ENCODE measurements around the gene PLAGL1. TPM values are rescaled to one million over a fixed set of nuclear protein-coding genes. Genes with fewer than 3 reads are reported as not detected.
"Not testable (repeated sequence)": the region's sequence is repeated elsewhere in the genome, so short reads cannot be mapped to it uniquely, and the experiment has no call there.

Gene PLAGL1
- total RNA-seq, 2 experiments from 2014 or later, result 13.4 to 16.3 TPM

DNA sequence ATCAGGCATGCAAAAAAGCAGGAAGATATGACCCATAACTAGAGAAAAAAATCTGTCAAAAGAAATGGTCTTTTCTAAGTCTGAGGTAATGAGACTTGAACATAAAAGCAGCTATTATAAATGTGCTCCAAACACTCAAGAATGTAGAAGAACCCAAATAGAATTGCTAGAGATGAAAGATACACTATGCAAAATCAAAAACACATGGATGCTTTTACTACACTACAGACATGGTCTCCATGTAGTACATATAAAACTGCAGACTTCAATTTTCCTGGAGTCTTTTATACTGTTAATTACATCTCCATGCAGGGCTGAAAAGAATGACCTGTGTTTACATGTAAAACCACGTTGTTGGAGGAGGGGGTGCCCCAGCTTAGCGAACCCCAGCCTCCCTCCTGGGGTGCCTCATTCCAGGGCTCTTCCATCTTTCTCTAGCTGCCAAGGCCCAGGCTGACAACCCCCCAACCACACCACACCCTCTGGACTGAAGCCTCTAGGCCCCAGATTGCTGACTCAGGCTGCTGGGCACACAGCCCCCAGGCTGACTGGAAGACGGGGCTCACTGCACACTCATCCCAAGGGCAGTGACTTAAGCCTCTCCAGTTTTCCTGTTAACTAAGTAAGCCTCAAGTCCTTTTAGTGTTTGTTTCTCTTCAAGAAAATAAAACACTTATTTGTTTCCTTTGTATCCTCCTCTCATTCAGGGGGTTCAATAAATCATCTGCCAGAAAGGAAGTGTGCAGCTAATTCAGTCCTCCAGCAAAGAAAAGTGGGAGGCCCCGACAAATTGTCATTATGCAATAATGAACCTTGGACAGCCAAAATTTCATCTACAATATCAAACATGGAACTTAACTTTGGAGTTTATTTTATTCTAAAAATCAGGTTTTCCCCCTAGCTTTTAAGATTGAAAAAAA is 26.0 kb upstream of the PLAGL1 start:
- no peak overlapping the region for H3K27ac Mint-ChIP-seq
- no peak overlapping the region for H3K4me3 Mint-ChIP-seq
- peaks cover 11% of the 10 kb centered on the region for H3K4me1 Mint-ChIP-seq (ENCODE audit: low read depth)
- CTCF ChIA-PET, result interaction anchor here (0.9 kb wide), 1 partner anchor 21 kb away, joined by 4 read pairs; no protein-coding TSS in a partner anchor
- DNase-seq, result no peak
- no peaks in the 10 kb centered on the region for H3K27me3 Mint-ChIP-seq
- H3K36me3 Mint-ChIP-seq, result no peaks in the 10 kb centered on the region
- POLR2A ChIA-PET, result interaction anchor here (0.5 kb wide), 1 partner anchor 435 kb away, joined by 3 read pairs; no protein-coding TSS in a partner anchor
- H3K9me3 Mint-ChIP-seq, result no peaks in the 10 kb centered on the region
- intact Hi-C loops (cut with micrococcal nuclease), result no loop called here

DNA sequence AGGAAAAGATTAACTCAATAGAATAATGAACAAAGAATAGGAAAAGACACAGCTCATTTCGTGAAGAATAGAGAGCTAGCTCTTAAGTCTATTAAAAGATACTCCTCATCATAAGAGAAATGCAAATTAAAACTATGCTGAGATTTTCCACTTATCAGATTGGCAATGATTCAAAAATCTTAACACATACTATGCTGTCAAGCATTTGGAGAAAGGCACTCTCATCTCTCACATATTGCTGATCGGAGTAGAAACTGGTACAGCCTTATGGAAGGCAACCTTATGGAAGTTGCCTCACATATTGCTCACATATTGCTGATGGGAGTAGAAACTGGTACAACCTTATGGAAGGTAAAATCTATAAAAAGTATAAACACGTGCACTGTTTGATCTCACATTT is 21.4 kb upstream of the PLAGL1 start:
- Mint-ChIP-seq H3K9me3 (no peaks in the 10 kb centered on the region), H3K27ac (no peak overlapping the region), H3K36me3 (no peaks in the 10 kb centered on the region), H3K27me3 (no peaks in the 10 kb centered on the region), H3K4me1 (ENCODE audit: low read depth) (no peaks in the 10 kb centered on the region), H3K4me3 (no peak overlapping the region)
- ChIA-PET CTCF (interaction anchor here (1.1 kb wide), 1 partner anchor 16 kb away, joined by 6 read pairs; no protein-coding TSS in a partner anchor), POLR2A (no interaction called here)
- intact Hi-C loops (cut with micrococcal nuclease), result no loop called here
- DNase-seq, result no peak

DNA sequence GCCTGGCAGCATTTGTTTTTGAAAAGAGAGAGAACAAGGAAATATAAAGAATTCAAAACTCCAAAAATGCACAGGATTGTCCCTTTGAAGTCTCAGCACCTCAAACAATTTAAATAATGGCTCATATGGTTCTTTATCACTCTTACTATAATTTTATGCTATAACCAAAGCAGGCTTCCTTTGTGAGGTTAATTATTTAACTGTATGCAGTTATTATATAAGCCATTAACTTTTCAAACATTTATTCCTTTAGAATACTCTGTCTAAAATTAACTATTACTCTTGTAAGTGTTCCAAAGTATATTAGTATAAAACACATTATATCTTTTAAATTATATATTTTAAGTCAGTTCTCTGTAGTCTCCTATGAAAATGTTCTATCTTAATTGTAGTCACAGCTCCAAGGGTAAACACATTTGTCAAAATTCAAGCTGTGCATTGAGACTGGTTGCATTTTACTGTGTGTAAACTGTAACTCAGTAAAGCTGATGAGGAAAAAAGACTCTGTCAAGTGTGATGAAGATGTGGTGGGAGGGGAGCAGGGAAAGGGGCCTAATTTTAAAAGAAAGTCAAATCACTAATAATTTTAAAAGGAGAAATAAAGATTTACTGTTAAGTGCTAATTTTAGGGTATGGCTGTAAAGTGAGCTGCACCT is 20.0 kb upstream of the PLAGL1 start:
- Mint-ChIP-seq H3K4me1 (ENCODE audit: low read depth) (no peaks in the 10 kb centered on the region), H3K9me3 (no peaks in the 10 kb centered on the region), H3K27ac (no peak overlapping the region), H3K27me3 (no peaks in the 10 kb centered on the region), H3K36me3 (no peaks in the 10 kb centered on the region), H3K4me3 (no peak overlapping the region)
- DNase-seq, result no peak
- ChIA-PET POLR2A (no interaction called here), CTCF (no interaction called here)
- intact Hi-C loops (cut with micrococcal nuclease), result no loop called here

DNA sequence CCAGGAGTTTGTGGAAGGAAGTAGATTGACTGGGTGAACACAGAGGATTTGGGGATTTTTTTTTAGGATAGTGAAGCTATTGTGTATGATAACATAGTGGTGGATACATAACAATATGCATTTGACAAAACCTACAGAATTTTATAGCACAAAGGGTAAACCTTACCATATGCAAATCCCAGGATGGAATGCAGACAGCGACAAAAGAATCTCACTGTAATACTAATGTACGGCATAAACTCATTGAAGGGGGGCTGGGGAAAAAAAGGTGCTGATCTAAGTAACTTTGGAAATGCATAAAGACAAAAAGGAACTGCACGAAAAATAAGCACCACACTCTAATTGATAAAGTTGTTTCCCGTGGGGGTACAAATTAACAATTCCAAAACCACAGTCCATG is 15.2 kb upstream of the PLAGL1 start:
- H3K4me3 Mint-ChIP-seq, result no peak overlapping the region
- no peaks in the 10 kb centered on the region for H3K27me3 Mint-ChIP-seq
- H3K9me3 Mint-ChIP-seq, result no peaks in the 10 kb centered on the region
- POLR2A ChIA-PET, result no interaction called here
- H3K36me3 Mint-ChIP-seq, result no peaks in the 10 kb centered on the region
- no peak for DNase-seq
- intact Hi-C loops (cut with micrococcal nuclease), result no loop called here
- CTCF ChIA-PET, result interaction anchor here (3.6 kb wide), 1 partner anchor 10 kb away, joined by 16 read pairs; no protein-coding TSS in a partner anchor
- no peaks in the 10 kb centered on the region for H3K4me1 Mint-ChIP-seq (ENCODE audit: low read depth)
- no peak overlapping the region for H3K27ac Mint-ChIP-seq

DNA sequence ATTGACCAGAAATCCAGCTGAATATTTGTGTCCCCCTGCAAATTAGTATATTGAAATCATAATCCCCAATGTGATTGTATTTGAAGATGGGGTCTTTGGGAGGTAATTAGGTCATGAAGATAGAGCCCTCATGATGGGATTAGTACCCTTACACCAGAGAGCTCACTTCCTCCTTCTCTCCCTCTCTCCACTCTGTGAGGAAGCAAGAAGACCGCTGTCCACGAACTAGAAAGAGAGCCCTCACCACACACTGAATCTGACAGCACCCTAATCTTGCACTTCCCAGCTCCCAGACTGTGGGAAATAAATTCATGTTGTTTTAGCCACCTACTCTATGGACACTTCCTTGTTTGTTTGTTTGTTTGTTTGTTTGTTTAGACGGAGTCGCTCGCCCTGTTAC is 11.9 kb upstream of the PLAGL1 start:
- Mint-ChIP-seq H3K27ac (no peak overlapping the region), H3K27me3 (no peaks in the 10 kb centered on the region), H3K36me3 (no peaks in the 10 kb centered on the region), H3K9me3 (no peaks in the 10 kb centered on the region), H3K4me3 (no peak overlapping the region), H3K4me1 (ENCODE audit: low read depth) (no peaks in the 10 kb centered on the region)
- ChIA-PET CTCF (interaction anchor here (0.7 to 0.9 kb wide), 3 partner anchors 80 to 445 kb away, joined by 3 to 4 read pairs (median 4); no protein-coding TSS in a partner anchor), POLR2A (no interaction called here)
- intact Hi-C loops (cut with micrococcal nuclease), result no loop called here
- DNase-seq, result no peak

DNA sequence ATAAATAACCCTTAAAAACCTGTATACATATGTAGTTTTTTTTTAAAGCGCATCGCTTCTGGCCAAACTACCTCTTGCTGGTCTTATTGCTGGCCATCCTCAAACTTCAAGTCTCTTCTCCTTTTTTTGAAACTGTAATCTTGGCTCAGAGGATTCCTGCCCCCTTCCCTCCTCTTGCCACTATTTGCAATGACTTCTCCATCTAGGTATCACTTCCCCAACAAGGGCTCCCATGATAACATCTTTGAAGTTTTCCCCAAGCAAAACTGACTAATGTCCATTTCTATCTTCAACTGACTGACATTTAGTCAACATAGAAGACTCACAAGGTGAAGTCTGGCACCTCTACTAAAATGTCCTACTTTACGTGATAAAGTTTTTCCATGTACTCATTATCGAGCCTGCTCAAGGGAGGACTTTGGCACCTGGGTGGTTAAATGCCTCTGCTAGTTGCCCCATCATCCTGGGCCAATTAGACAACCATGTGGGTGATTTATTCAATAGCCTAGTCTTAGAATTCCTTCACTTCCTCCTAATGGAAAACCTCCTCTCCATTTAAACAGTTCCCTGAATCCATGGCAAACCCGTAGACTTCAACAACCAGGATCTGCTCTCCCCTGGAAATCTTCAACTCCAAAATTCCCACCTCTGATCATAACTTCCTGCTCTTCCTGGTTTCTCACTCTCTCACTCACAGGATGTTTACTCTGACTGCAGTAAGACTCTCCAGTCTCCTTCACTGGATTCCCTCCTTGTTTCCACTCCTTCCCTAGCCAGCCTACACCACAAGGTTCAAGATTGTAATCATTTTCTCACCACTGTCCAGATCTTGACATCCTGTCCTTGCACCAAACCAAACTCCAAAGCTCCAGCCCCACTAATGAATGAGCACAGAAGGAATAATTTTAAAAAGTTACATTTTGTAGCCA is 9.4 kb upstream of the PLAGL1 start:
- Mint-ChIP-seq H3K27ac (no peak overlapping the region), H3K4me3 (no peak overlapping the region)
- POLR2A ChIA-PET, result no interaction called here

DNA sequence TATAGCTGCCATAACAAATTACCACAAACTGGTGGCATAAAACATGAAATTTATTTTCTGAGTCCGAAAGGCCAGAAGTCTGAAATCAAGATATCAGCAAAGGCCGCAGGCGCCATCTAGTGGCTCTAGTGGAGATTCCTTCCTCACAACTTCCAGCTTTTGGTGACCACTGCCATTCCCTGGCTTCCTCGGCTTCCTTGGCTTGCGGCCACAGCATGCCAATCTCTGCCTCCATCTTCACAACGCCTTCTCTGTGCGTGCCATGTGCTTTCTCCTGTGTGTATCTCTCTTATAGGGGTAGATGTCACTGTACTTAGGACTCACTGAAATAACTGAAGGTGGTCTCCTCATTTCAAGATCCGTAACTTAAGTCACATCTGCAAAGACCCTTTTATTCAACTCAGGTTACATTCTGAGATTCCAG is 5.4 kb upstream of the PLAGL1 start:
- peaks cover 7% of the 10 kb centered on the region for H3K27me3 Mint-ChIP-seq
- DNase-seq, result peak; percentile 71
- no peaks in the 10 kb centered on the region for H3K9me3 Mint-ChIP-seq
- H3K4me1 Mint-ChIP-seq (ENCODE audit: low read depth), result peaks cover 3% of the 10 kb centered on the region
- ChIA-PET POLR2A (interaction anchor here (0.7 kb wide), 1 partner anchor 438 kb away, joined by 4 read pairs; no protein-coding TSS in a partner anchor), CTCF (interaction anchor here (0.6 to 5.4 kb wide), 41 partner anchors 9 to 1541 kb away, joined by 3 to 121 read pairs (median 3); partner anchors contain the start of gene LTV1)
- no peak overlapping the region for H3K27ac Mint-ChIP-seq
- intact Hi-C loops (cut with micrococcal nuclease), result loop anchor here (1.0 to 5.0 kb wide), 4 partner anchors 73 to 501 kb away; partner anchors contain the start of gene FUCA2
- H3K4me3 Mint-ChIP-seq, result no peak overlapping the region
- peaks cover 1% of the 10 kb centered on the region for H3K36me3 Mint-ChIP-seq

More for the DNA sequence above, 9.4 kb upstream of the PLAGL1 start:
- H3K27me3 Mint-ChIP-seq, result peaks cover 2% of the 10 kb centered on the region
- CTCF ChIA-PET, result no interaction called here
- H3K9me3 Mint-ChIP-seq, result no peaks in the 10 kb centered on the region
- H3K4me1 Mint-ChIP-seq (ENCODE audit: low read depth), result peaks cover 2% of the 10 kb centered on the region
- no peak for DNase-seq
- intact Hi-C loops (cut with micrococcal nuclease), result no loop called here
- no peaks in the 10 kb centered on the region for H3K36me3 Mint-ChIP-seq

DNA sequence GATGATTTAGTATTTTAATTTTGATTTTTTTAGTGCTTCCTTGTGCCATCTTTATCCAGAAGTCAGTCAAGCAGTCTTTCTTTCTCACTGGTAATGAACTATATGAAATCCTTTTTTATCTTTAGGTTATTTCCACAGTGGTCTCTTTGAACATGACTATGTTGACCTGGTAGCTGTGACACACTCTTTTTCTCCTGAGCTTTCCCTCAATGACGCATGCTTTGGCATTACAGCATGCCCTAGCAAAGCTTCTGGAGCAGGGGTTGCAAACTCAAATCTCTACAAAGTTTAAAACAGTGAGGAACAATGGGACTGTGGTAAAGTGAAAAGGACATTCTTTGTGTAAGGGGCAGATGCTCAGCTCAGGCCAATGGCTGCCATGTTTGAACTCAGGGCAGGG is 4.5 kb upstream of the PLAGL1 start:
- Mint-ChIP-seq H3K9me3 (no peaks in the 10 kb centered on the region), H3K4me1 (ENCODE audit: low read depth) (peaks cover 4% of the 10 kb centered on the region), H3K27ac (peak overlapping the region; percentile 36), H3K36me3 (peaks cover 2% of the 10 kb centered on the region), H3K27me3 (peaks cover 7% of the 10 kb centered on the region), H3K4me3 (no peak overlapping the region)
- DNase-seq, result no peak
- POLR2A ChIA-PET, result no interaction called here
- intact Hi-C loops (cut with micrococcal nuclease), result loop anchor here (5.0 kb wide), 2 partner anchors 320 to 500 kb away; partner anchors contain the start of gene FUCA2
- CTCF ChIA-PET, result interaction anchor here (0.5 to 5.4 kb wide), 22 partner anchors 8 to 1163 kb away, joined by 3 to 121 read pairs (median 4); no protein-coding TSS in a partner anchor

DNA sequence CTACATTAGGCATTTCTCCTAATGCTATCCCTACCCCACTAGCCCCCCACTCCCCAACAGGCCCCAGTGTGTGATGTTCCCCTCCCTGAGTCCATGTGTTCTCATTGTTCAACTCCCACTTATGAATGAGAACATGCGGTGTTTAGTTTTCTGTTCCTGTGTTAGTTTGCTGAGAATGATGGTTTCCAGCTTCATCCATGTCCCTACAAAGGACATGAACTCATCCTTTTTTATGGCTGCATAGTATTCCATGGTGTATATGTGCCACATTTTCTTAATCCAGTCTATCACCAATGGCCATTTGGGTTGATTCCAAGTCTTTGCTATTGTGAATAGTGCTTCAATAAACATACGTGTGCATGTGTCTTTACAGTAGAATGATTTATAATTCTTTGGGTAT is 1.6 kb upstream of the PLAGL1 start:
- intact Hi-C loops (cut with micrococcal nuclease), result loop anchor here (5.0 kb wide), 2 partner anchors 317 to 497 kb away; partner anchors contain the start of gene FUCA2
- CTCF ChIA-PET, result not testable (repeated sequence)

DNA sequence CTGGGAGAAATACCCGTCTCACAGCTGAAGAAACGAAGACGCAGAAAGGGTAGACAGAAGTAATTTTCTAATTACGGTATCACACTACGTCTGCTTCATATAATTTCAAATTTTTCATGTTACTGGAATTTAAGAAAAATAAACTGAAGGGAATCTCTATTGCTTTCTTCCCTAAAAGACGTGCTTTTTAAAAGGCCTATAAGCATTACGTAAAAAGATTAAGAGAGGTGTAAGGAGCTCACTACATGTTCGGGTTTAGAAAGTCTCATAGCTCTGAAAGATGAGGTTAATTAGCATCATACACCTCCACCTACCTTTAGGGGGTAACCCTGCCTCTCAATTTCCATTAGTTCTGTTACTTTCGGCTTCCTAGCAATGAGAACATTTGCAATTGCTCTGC is 787 bp upstream of the PLAGL1 start:
- peaks cover 13% of the 10 kb centered on the region for H3K4me1 Mint-ChIP-seq (ENCODE audit: low read depth)
- ChIA-PET POLR2A (no interaction called here), CTCF (interaction anchor here (1.2 kb wide), 1 partner anchor 67 kb away, joined by 3 read pairs; no protein-coding TSS in a partner anchor)
- intact Hi-C loops (cut with micrococcal nuclease), result no loop called here
- no peak for DNase-seq
- no peak overlapping the region for H3K27ac Mint-ChIP-seq
- H3K9me3 Mint-ChIP-seq, result no peaks in the 10 kb centered on the region
- H3K27me3 Mint-ChIP-seq, result peaks cover 10% of the 10 kb centered on the region
- peaks cover 2% of the 10 kb centered on the region for H3K36me3 Mint-ChIP-seq
- peak overlapping the region; percentile 41 for H3K4me3 Mint-ChIP-seq

More for the DNA sequence above, 1.6 kb upstream of the PLAGL1 start:
- H3K4me3 Mint-ChIP-seq, H3K27ac Mint-ChIP-seq, H3K36me3 Mint-ChIP-seq, H3K9me3 Mint-ChIP-seq, POLR2A ChIA-PET, DNase-seq: not testable (repeated sequence)
- Mint-ChIP-seq H3K4me1 (ENCODE audit: low read depth) (peaks cover 13% of the 10 kb centered on the region), H3K27me3 (peaks cover 10% of the 10 kb centered on the region)

DNA sequence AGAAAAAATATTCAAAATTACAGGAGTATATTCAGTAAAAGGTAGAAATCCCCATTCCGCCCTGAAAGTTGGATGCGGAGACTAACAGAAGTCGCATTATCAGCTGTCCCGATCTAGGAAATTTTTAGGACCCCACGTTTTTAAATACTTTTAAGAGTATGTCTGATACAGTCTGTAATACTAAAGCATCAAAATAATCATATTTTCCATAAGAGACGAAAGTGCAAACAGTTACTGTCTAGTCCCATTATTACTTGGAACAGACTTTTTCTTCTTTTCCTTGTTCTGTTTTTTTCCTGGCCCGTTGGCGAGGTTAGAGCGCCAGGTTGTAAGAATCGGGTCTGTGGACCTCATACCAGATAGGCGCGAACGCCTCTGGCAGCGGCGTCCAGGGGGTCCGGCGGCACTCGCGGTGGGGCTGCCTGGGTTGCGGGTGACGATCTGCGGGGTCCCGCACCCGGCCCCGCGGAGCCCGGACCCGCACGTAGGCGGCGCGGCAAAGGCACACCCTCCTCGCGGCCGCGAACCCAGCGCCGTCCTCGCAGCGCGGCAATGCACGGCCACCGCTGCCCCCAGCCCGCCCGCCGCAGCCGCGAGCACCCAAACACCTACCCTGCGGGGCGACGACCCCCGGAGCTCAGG is 460 bp downstream of the PLAGL1 start:
- Mint-ChIP-seq H3K4me3 (peak overlapping the region; percentile 62), H3K9me3 (no peaks in the 10 kb centered on the region), H3K4me1 (ENCODE audit: low read depth) (peaks cover 12% of the 10 kb centered on the region), H3K27ac (no peak overlapping the region), H3K27me3 (peaks cover 9% of the 10 kb centered on the region), H3K36me3 (peaks cover 2% of the 10 kb centered on the region)
- ChIA-PET CTCF (interaction anchor here (1.2 to 1.5 kb wide), 2 partner anchors 64 to 66 kb away, joined by 3 to 6 read pairs; no protein-coding TSS in a partner anchor), POLR2A (interaction anchor here (0.9 kb wide), 1 partner anchor 56 kb away, joined by 3 read pairs; no protein-coding TSS in a partner anchor)
- intact Hi-C loops (cut with micrococcal nuclease), result no loop called here
- peak; percentile 12 for DNase-seq

Measured in activated CD4-positive, alpha-beta memory T cell treated with anti-CD3 and anti-CD28 coated beads for 36 hours (primary cell).